Activated naive CD8-positive, alpha-beta T cell (primary cell): ENCODE data around the gene H3-3A.

ENCODE experiments used
- H3K27ac Mint-ChIP-seq: one replicate; pipeline ENCODE4 v1.8.0; 2021; ENCODE audit warnings: mixed read lengths
- H3K27me3 Mint-ChIP-seq: one replicate; pipeline ENCODE4 v1.8.0; 2021; ENCODE audit warnings: mixed read lengths
- H3K36me3 Mint-ChIP-seq: one replicate; pipeline ENCODE4 v1.8.0; 2021; ENCODE audit warnings: mixed read lengths
- H3K4me1 Mint-ChIP-seq: one replicate; pipeline ENCODE4 v1.8.0; 2021; ENCODE audit warnings: low read depth, mixed read lengths
- H3K4me3 Mint-ChIP-seq: one replicate; pipeline ENCODE4 v1.8.0; 2021; ENCODE audit warnings: mild to moderate bottlenecking, mixed read lengths
- H3K9me3 Mint-ChIP-seq: one replicate; pipeline ENCODE4 v1.8.0; 2021; ENCODE audit warnings: low read depth, mixed read lengths

Gene H3-3A

DNA sequence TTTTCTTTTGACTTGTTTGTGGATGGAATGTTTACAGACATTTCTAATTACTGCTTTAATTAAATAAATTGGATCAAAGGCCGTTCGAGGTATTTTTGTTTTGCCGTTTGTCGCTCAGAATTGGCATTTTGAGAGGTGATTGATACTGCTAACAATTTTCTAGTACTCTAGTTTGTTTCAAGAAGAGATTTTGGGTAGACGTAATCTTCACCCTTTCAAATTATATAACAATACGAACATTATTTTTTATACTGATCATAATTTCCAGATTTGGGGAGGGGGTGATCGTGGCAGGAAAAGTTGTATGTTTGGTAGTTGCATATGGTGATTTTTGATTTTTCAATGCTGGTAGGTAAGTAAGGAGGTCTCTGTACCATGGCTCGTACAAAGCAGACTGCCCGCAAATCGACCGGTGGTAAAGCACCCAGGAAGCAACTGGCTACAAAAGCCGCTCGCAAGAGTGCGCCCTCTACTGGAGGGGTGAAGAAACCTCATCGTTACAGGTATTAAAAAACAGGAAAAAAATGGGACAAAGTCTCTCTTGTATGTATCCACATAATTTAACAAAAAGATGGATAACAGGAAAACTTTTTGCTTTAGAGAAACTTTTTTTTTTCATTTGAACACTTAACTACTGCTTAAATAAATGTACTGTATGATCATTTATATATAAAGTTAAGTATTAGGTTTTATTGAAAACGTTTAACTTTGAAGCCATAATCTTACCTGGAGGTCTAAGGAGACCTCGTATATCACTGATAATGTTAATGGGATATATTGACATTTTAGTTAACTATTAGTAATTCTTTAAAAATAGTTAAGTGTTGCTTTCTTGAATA lies 1.7 kb downstream of the H3-3A start:
- Mint-ChIP-seq H3K27ac (peak overlapping the region; percentile 100), H3K4me3 (peak overlapping the region; percentile 100), H3K27me3 (no peaks in the 10 kb centered on the region), H3K36me3 (peaks cover 6% of the 10 kb centered on the region), H3K4me1 (peaks cover 59% of the 10 kb centered on the region), H3K9me3 (no peaks in the 10 kb centered on the region)

DNA sequence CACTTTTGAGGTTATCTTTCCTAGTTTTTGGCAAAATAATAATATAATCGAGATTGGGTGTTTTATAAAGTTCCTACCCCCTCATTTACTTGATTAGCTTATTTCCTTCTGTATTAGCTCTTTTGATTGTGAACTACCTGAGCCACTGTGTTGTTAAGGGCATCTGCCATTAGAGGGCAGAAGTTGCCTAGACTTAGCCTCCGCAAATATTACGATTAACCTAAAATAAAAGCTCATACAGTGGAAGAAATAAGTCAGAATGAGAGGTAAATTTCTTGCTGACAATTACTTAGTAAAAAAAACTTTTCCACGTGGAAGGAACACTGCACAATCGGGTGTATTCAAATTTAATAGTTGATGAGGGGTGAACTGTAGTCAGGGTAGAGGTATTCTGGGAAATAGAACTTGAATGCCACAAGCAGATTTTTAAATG lies 2.3 kb downstream of the H3-3A start:
- Mint-ChIP-seq H3K27ac (peak overlapping the region; percentile 88), H3K4me1 (peaks cover 61% of the 10 kb centered on the region), H3K4me3 (peak overlapping the region; percentile 100), H3K27me3 (no peaks in the 10 kb centered on the region), H3K36me3 (peaks cover 7% of the 10 kb centered on the region), H3K9me3 (no peaks in the 10 kb centered on the region)

GRCh38 chr1:226066415-226067078 lies 4.0 kb downstream of the H3-3A start:
- Mint-ChIP-seq H3K27me3 (no peaks in the 10 kb centered on the region), H3K4me1 (peaks cover 63% of the 10 kb centered on the region), H3K27ac (peak overlapping the region; percentile 95), H3K36me3 (peaks cover 12% of the 10 kb centered on the region), H3K9me3 (no peaks in the 10 kb centered on the region), H3K4me3 (peak overlapping the region; percentile 100)

GRCh38 chr1:226069811-226070489 lies 7.4 kb downstream of the H3-3A start:
- Mint-ChIP-seq H3K36me3 (peaks cover 15% of the 10 kb centered on the region), H3K27ac (peak overlapping the region; percentile 88), H3K4me3 (peak overlapping the region; percentile 68), H3K27me3 (no peaks in the 10 kb centered on the region), H3K4me1 (peaks cover 69% of the 10 kb centered on the region), H3K9me3 (no peaks in the 10 kb centered on the region)

- H3K27me3 Mint-ChIP-seq = no peaks in the 10 kb centered on the region
- peaks cover 47% of the 10 kb centered on the region for H3K4me1 Mint-ChIP-seq
- H3K9me3 Mint-ChIP-seq = no peaks in the 10 kb centered on the region
- no peak overlapping the region for H3K4me3 Mint-ChIP-seq
- peaks cover 13% of the 10 kb centered on the region for H3K36me3 Mint-ChIP-seq
- H3K27ac Mint-ChIP-seq = peak overlapping the region; percentile 81
Observed at GRCh38 chr1:226072347-226072746, 9.8 kb downstream of the H3-3A start.

- Mint-ChIP-seq H3K4me3 (no peak overlapping the region), H3K36me3 (peaks cover 10% of the 10 kb centered on the region), H3K9me3 (no peaks in the 10 kb centered on the region), H3K27me3 (no peaks in the 10 kb centered on the region), H3K27ac (peak overlapping the region; percentile 81), H3K4me1 (peaks cover 37% of the 10 kb centered on the region)
Observed at GRCh38 chr1:226073184-226073950, 10.9 kb downstream of the H3-3A start.

DNA sequence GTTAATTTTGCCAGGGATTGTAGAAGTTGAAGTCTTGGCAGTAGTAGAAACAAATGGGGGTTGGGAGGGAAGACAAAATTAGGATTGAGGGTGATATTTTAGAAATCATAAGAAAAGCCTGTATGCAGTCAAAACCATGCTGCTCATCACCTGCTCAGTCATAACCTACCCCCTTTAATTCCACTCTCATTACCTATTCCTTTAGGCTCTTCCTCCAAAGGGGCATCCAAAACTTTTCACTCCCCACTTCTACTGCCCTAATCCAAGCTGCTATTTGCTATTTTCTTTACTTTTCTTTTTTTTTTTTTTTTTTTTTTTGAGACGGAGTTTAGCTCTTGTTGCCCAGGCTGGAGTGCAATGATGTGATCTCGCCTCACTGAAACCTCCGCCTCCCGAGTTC lies 11.5 kb downstream of the H3-3A start:
- no peak overlapping the region for H3K4me3 Mint-ChIP-seq
- H3K4me1 Mint-ChIP-seq = peaks cover 30% of the 10 kb centered on the region
- H3K9me3 Mint-ChIP-seq = no peaks in the 10 kb centered on the region
- H3K27ac Mint-ChIP-seq = peak overlapping the region; percentile 69
- H3K36me3 Mint-ChIP-seq = peaks cover 8% of the 10 kb centered on the region
- no peaks in the 10 kb centered on the region for H3K27me3 Mint-ChIP-seq

DNA sequence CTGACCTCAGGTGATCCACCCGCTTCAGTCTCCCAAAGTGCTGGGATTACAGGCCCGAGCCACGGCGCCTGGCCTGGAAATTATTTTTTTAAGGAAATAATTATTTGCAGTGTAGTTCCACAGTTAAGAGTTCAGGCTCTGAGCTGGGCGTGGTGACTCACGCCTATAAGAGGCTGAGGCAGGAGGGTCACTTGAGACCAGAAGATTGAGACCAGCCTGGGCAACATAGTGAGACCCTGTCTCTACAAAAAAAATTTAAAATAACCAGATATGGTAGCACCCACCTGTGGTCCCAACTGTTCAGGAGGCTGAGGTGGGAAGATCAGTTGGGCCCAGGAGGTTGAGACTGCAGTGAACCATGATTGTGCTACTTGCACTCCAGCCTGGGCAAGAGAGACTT lies 13.9 kb downstream of the H3-3A start:
- Mint-ChIP-seq H3K4me1 (peaks cover 11% of the 10 kb centered on the region), H3K36me3 (peaks cover 3% of the 10 kb centered on the region), H3K4me3 (no peak overlapping the region), H3K27ac (no peak overlapping the region), H3K27me3 (no peaks in the 10 kb centered on the region), H3K9me3 (no peaks in the 10 kb centered on the region)

GRCh38 chr1:226078374-226078773 lies 15.9 kb downstream of the H3-3A start:
- Mint-ChIP-seq H3K36me3 (peaks cover 3% of the 10 kb centered on the region), H3K27me3 (no peaks in the 10 kb centered on the region), H3K9me3 (no peaks in the 10 kb centered on the region), H3K4me1 (peaks cover 10% of the 10 kb centered on the region), H3K27ac (no peak overlapping the region), H3K4me3 (no peak overlapping the region)

GRCh38 chr1:226082587-226082917 lies 20.0 kb downstream of the H3-3A start:
- H3K27me3 Mint-ChIP-seq = no peaks in the 10 kb centered on the region
- peak overlapping the region; percentile 90 for H3K4me3 Mint-ChIP-seq
- no peaks in the 10 kb centered on the region for H3K36me3 Mint-ChIP-seq
- H3K4me1 Mint-ChIP-seq = peaks cover 7% of the 10 kb centered on the region
- H3K27ac Mint-ChIP-seq = no peak overlapping the region
- no peaks in the 10 kb centered on the region for H3K9me3 Mint-ChIP-seq

GRCh38 chr1:226082959-226083301 lies 20.4 kb downstream of the H3-3A start:
- H3K27ac Mint-ChIP-seq = no peak overlapping the region
- H3K27me3 Mint-ChIP-seq = no peaks in the 10 kb centered on the region
- peak overlapping the region; percentile 90 for H3K4me3 Mint-ChIP-seq

DNA sequence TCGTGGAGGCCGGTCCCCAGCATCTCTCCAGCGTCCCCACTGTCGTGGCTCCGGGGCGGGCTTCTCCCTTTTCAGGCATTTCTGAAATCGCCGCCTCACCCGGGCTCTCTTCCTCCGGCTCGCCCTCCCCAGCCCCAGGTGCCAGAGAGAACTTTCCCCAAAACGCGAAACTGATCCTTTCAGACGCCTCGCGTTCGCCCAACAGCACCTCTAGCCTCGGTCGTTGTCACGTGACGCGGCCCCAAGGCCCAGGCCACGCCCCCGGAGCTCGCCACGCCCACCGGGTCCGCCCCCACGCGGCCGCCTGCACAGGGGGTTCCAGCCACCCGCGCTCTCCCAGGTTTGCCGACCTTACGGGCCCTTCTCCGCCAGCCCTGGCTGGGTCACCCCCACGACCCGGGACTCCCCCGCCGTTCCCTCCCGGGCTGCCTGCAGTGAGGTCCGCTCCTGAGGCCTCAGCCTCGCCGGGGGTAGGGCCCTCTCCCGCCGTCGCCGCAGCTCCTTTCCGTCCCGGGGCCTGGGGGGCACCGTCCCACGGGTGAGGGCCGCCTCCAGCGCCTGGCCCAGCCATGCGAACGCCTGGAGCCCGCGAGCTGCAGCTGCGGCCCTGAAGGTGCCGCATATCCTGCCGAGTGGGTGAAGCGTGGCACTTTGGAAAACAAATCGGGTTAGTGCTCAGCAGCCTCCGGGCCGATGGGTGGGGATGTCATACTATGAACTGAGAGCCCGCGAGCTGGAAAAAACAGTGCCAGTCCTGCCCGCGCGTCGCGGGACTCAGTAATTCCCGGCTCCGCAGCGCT lies 21.0 kb downstream of the H3-3A start:
- Mint-ChIP-seq H3K4me1 (peaks cover 7% of the 10 kb centered on the region), H3K27ac (peak overlapping the region; percentile 70), H3K9me3 (no peaks in the 10 kb centered on the region), H3K4me3 (peak overlapping the region; percentile 90), H3K27me3 (no peaks in the 10 kb centered on the region), H3K36me3 (no peaks in the 10 kb centered on the region)

More at GRCh38 chr1:226082959-226083301, 20.4 kb downstream of the H3-3A start:
- Mint-ChIP-seq H3K36me3 (no peaks in the 10 kb centered on the region), H3K9me3 (no peaks in the 10 kb centered on the region), H3K4me1 (peaks cover 7% of the 10 kb centered on the region)

- no peak overlapping the region for H3K4me3 Mint-ChIP-seq
- no peaks in the 10 kb centered on the region for H3K27me3 Mint-ChIP-seq
- peaks cover 7% of the 10 kb centered on the region for H3K4me1 Mint-ChIP-seq
- no peaks in the 10 kb centered on the region for H3K9me3 Mint-ChIP-seq
- no peak overlapping the region for H3K27ac Mint-ChIP-seq
- no peaks in the 10 kb centered on the region for H3K36me3 Mint-ChIP-seq
Observed at GRCh38 chr1:226085675-226086285, 23.3 kb downstream of the H3-3A start.

GRCh38 chr1:226086776-226087175 lies 24.3 kb downstream of the H3-3A start:
- H3K9me3 Mint-ChIP-seq = no peaks in the 10 kb centered on the region
- H3K4me1 Mint-ChIP-seq = peaks cover 7% of the 10 kb centered on the region
- H3K4me3 Mint-ChIP-seq = no peak overlapping the region
- no peaks in the 10 kb centered on the region for H3K27me3 Mint-ChIP-seq
- no peak overlapping the region for H3K27ac Mint-ChIP-seq
- no peaks in the 10 kb centered on the region for H3K36me3 Mint-ChIP-seq
